Transverse colon (tissue), 4 donors: Measurements from ENCODE around the gene ORMDL2. TPM values are rescaled to one million over a fixed set of nuclear protein-coding genes. Genes with fewer than 3 reads are reported as not detected.
A peak's percentile ranks its signal among the peaks of the same experiment; 100 is the strongest.

Experiments used
- DNase-seq: peaks from one replicate; pipeline ENCODE4 v3.0.0-alpha.2; 2019
- H3K27ac ChIP-seq, 4 donors: fragments of 200-600 bp; sonication (generic); 2 replicates each; pipeline ENCODE4 v1.5.1; 2016 to 2018; ENCODE audit warnings: inconsistent platforms in 4 of 4
- H3K27me3 ChIP-seq: fragments of 200-600 bp; sonication (generic); 2 replicates; pipeline ENCODE4 v1.5.1; 2017; ENCODE audit warnings: inconsistent platforms
- H3K36me3 ChIP-seq, 4 donors: fragments of 200-600 bp; sonication (generic); 2 replicates each; pipeline ENCODE4 v1.5.1; 2017 to 2019; ENCODE audit warnings: inconsistent platforms in 4 of 4
- H3K4me1 ChIP-seq, 4 donors: fragments of 200-600 bp; sonication (generic); 2 replicates each; pipeline ENCODE4 v1.5.1; 2017 to 2020; ENCODE audit warnings: inconsistent platforms in 4 of 4
- H3K4me3 ChIP-seq, 4 donors: fragments of 200-600 bp; sonication (generic); 1 replicate in 1 of 4; 2 replicates in 3 of 4; pipeline versions ENCODE4 v1.5.1 to v1.6.1; 2017 to 2019; ENCODE audit warnings: inconsistent platforms in 4 of 4
- H3K9me3 ChIP-seq, 2 donors: fragments of 200-600 bp; sonication (generic); 2 replicates each; pipeline ENCODE4 v1.5.1; 2017 to 2019; ENCODE audit warnings: inconsistent platforms in 2 of 2
- CTCF ChIP-seq, 5 experiments: fragments of 200-600 bp in 3 of 5; fragments of 450-650 bp in 2 of 5; sonication (generic) in 3 of 5; IDR thresholded peaks; 1 replicate in 2 of 5; 2 replicates in 3 of 5; pipeline ENCODE4 v1.5.1; 2016 to 2017; ENCODE audit warnings: antibody characterized with exemption in 5 of 5, inconsistent platforms in 3 of 5, mild to moderate bottlenecking in 2 of 5, moderate library complexity in 1 of 5
- EP300 ChIP-seq: sonication (generic); formaldehyde crosslinking; IDR thresholded peaks from one replicate; pipeline ENCODE4 v1.6.1; 2017; ENCODE audit warnings: antibody characterized with exemption, low read depth
- POLR2A ChIP-seq: fragments of 450-650 bp; IDR thresholded peaks from one replicate; pipeline ENCODE4 v1.6.1; 2016; ENCODE audit warnings: antibody characterized with exemption, mild to moderate bottlenecking, moderate library complexity
- POLR2AphosphoS5 ChIP-seq, 3 donors: sonication (generic); formaldehyde crosslinking; IDR thresholded peaks; one replicate each; pipeline ENCODE4 v1.6.1; 2016; ENCODE audit warnings: antibody characterized with exemption in 3 of 3
- WGBS, 2 donors: methylation state at CpG; one replicate each; pipeline ENCODE4 v1.1.5; 2018; ENCODE audit warnings: low coverage in 1 of 2; 5-methylcytosine and 5-hydroxymethylcytosine counted together
- in situ Hi-C, 4 donors: fragments of 200-750 bp; cut with MboI; loops; one replicate each; pipeline versions ENCODE4 v1.15.0 to v1.15.1; 2017; ENCODE audit warnings: low sequenced_read_pairs in 3 of 4, low pct_ligation_motif_present in 1 of 4, low pct_unique_long_range_greater_than_20kb in 1 of 4
- intact Hi-C: fragments of 100-400 bp; cut with DNase I; formaldehyde crosslinking; loops from one replicate; pipeline ENCODE4 v1.15.1; 2023; ENCODE audit warnings: low total_unique reads
- total RNA-seq, 4 donors: library from RNA; depleted of rRNA; stranded (reverse); fragments of >200 nt; gene quantifications; one replicate each; pipeline ENCODE4 v1.1.0, GENCODE V29; 2016

Gene ORMDL2
- total RNA-seq, 4 donors from 2014 or later: 3.7 to 40.3 (median 21.7) TPM

- H3K4me3 ChIP-seq: no peak overlapping the region
- in situ Hi-C loops: no loop called here
- peaks cover 2% of the 10 kb centered on the region for H3K27me3 ChIP-seq
- TF ChIP-seq EP300 (no peak), CTCF (IDR thresholded peaks at IDR 0.05) (no peak), POLR2AphosphoS5 (IDR thresholded peaks at IDR 0.05) (no peak), POLR2A (no peak)
- WGBS, 2 donors: 88 to 89% methylated on average over 3 to 4 of the region's 4 CpGs
- H3K4me1 ChIP-seq: peaks cover 0 to 8% (median 3%) of the 10 kb centered on the region in 4 donors
- H3K27ac ChIP-seq: peak overlapping the region in 2 of 4 donors; percentile 64 to 76
- DNase-seq: no peak
- H3K9me3 ChIP-seq: no peaks in the 10 kb centered on the region
- H3K36me3 ChIP-seq: no peaks in the 10 kb centered on the region
- intact Hi-C loops: no loop called here
Measured at GRCh38 chr12:55843431-55843830, 25.6 kb downstream of the ORMDL2 start.

GRCh38 chr12:55844961-55845360 is 27.1 kb downstream of the ORMDL2 start:
- H3K9me3 ChIP-seq: no peaks in the 10 kb centered on the region
- no peaks in the 10 kb centered on the region for H3K36me3 ChIP-seq
- WGBS, 2 donors: 87 to 89% methylated on average over 4 of the region's 4 CpGs
- peak overlapping the region in 2 of 4 donors; percentile 90 to 94 for H3K27ac ChIP-seq
- TF ChIP-seq CTCF (IDR thresholded peaks at IDR 0.05) (no peak), EP300 (no peak), POLR2AphosphoS5 (IDR thresholded peaks at IDR 0.05) (no peak), POLR2A (no peak)
- in situ Hi-C loops (no loop called here), intact Hi-C loops (no loop called here)
- no peak overlapping the region for H3K4me3 ChIP-seq
- peaks cover 0 to 11% (median 4%) of the 10 kb centered on the region in 4 donors for H3K4me1 ChIP-seq
- DNase-seq: no peak
- H3K27me3 ChIP-seq: peaks cover 5% of the 10 kb centered on the region

- intact Hi-C loops: no loop called here
- WGBS, 2 donors: 79 to 85% methylated on average over 3 to 5 of the region's 5 CpGs
- Histone ChIP-seq H3K27me3 (peaks cover 9% of the 10 kb centered on the region), H3K4me1 (peaks cover 0 to 11% (median 4%) of the 10 kb centered on the region in 4 donors), H3K27ac (peak overlapping the region in 2 of 4 donors; percentile 90 to 94), H3K36me3 (no peaks in the 10 kb centered on the region), H3K4me3 (no peak overlapping the region), H3K9me3 (no peaks in the 10 kb centered on the region)
- in situ Hi-C loops: no loop called here
- no peak for DNase-seq
- TF ChIP-seq EP300: no peak
Measured at GRCh38 chr12:55845361-55845760, 27.5 kb downstream of the ORMDL2 start.

GRCh38 chr12:55845785-55846496 is 28.1 kb downstream of the ORMDL2 start:
- Histone ChIP-seq H3K4me1 (peaks cover 0 to 11% (median 4%) of the 10 kb centered on the region in 4 donors), H3K9me3 (no peaks in the 10 kb centered on the region), H3K27ac (peak overlapping the region; percentile 85 to 94 (median 89)), H3K36me3 (no peaks in the 10 kb centered on the region), H3K27me3 (peaks cover 10% of the 10 kb centered on the region), H3K4me3 (no peak overlapping the region)
- TF ChIP-seq POLR2AphosphoS5 (IDR thresholded peaks at IDR 0.05) (no peak), EP300 (no peak), CTCF (IDR thresholded peaks at IDR 0.05) (no peak), POLR2A (no peak)
- intact Hi-C loops: no loop called here
- in situ Hi-C loops: no loop called here
- no peak for DNase-seq
- WGBS, 2 donors: 75 to 79% methylated on average over 4 to 7 of the region's 7 CpGs
